Midbrain (tissue), 1 donor: ENCODE results near the gene GPR176.

Experiments
- DNase-seq: peaks from one replicate; lab custom pipeline; 2025; lab: John Stamatoyannopoulos, UW

GPR176 gene

DNA sequence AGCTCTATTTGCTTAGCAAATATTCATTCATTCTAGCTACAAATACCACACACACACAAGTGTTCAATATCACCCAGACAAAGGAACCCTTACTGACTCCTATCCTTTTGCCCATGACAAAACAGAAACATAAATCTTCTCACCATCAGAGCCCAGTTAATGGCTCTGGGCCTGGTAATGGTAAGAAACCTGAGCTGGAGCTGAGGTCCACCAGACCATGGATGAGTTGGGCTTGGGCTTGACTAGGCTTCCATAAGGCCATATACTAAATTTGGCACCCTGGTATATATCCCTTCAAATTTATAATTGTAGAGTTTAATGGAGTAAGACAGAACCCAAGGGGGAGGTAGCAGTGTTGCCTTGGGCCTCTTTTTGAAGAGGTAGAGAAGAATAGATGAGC, 29.4 kb downstream of the GPR176 start:
- DNase-seq: no peak

DNA sequence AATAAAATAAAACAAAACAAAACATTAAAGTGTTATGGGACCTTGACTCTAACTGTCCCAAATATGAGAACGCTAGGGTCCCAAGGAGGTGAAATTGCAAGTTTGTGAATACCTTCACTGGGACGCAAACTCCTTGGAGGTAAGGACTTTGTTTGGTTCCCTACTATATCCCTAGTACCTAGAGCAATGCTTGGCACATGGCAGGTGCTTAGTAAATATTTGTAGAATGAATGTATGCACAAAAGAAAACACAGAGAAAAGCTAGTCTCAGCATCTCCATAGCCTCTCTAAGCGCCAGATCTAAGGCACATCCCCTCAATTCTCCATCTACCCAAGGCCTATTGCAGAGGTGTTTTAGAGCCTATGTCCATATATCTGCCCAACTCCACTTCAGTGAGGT, 30.5 kb downstream of the GPR176 start:
- DNase-seq: no peak

DNA sequence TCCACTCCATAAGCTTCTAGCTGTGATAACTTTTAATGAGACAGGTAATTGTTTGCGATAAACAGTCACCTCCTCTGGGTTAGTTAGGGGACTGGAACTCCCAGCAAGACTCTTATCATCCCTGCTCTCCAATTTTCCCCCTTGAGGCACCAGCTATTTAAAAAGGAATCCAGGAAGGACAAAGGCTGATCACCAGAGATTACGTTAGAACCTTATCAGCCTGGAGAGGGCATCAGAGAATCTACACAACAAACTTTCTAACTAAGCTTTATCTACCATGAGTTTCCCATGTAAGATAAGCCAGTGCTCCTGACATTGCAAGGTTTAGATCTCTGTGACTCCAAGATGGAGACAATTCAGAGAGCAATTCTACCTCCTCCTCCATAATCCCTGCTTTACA, 31.3 kb downstream of the GPR176 start:
- DNase-seq: no peak

DNA sequence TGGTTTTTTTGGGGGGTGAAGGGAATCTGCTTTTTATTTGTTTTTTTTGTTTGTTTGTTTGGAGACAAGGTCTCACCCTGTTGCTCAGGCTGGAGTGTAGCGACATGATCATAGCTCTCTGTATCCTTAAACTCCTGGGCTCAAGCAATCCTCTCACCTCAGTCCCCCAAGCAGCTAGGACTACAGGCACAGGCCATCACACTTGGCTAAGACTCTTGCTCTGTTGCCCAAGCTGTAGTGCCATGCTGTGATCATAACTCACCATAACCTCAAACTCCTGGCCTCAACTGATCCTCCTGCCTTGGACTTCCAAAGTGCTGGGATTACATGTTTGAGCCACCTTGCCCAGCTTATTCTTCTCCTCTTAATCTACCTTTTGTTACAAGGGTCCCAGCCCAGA, 31.8 kb downstream of the GPR176 start:
- DNase-seq: no peak

DNA sequence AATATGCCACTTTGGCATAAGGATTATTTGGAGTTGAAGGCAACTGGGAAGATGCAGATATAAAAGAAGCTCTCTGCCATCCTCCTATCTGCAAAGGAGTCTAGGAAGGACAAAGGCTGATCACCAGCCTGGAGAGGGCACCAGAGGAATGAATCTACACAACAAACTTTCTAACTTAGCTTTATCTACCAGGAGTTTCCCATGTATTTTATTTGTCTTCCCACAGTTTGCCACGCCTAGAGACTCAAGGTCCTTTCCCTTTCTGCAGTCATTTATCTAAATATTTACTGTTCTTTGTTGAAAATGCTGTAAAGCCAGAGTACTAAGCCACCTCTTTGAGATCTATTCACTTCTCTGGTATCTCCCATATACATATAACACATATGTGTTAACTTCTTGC, 32.2 kb downstream of the GPR176 start:
- DNase-seq: peak; percentile 27

DNA sequence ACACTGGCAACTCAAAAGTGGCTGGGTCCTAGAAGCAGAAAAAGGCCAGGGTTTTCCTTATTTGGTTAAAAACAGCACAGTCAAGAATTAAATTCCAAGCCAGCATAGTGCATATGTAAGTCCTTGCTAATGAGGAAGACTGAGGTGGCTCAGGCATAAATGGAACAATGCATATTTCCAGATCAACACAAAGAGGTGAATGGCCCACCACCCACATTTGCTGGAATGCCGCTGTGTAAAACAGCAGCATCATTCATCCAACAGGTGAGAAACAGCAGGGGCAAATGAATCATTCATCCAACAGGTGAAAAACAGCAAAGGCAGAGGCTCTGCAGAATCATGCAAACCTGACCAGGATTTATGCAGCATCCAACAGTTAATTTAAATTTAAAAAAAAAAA, 32.9 kb downstream of the GPR176 start:
- no peak for DNase-seq

DNA sequence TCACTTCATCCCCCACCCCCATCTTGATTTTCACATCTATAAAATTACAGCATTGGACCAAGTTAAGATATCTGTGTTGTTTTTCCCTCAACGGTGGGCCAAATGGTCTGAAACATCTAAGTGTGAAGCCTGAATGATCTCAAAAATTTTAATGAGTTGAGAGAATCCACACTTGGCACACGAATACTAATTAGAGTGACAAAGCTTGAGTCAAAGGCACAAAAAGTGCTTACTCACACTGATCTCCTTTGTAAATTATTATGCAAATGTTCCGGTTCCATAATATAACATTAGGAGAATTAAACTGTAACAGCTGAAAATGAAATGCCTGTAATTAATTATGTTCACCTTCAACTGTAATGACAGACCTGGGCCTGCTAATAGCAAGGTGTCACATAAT, 33.6 kb downstream of the GPR176 start:
- no peak for DNase-seq

DNA sequence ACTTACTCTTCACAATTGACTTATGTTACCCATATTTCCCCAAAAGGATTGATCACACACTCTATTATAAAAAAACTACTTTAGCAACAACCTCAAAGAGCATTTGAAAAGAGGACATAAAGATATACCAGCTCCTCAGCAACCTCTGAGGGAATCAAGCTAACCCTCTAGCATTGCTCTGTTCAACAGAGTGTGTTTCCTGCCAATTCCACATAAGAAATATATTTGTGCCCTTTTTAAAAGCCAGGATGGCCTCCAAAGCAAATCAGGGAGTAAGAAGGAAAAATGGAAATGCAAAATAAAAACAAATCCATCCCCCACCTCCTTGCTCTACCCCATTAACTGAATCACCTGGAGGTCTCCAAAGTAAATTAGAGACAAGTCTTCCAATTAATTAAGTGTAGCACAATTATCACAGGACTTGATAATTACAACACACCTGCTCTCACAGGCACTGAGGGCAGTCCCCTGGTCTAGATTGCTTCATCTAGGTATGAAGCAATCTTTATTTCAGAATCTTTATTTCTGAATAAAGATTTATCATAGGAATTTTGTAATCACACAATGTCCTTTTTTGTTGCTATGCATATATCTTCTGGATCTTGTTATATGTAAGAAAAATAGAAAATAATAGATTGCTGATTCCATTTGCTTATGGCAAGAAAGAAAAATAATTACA, 34.8 kb downstream of the GPR176 start:
- no peak for DNase-seq

DNA sequence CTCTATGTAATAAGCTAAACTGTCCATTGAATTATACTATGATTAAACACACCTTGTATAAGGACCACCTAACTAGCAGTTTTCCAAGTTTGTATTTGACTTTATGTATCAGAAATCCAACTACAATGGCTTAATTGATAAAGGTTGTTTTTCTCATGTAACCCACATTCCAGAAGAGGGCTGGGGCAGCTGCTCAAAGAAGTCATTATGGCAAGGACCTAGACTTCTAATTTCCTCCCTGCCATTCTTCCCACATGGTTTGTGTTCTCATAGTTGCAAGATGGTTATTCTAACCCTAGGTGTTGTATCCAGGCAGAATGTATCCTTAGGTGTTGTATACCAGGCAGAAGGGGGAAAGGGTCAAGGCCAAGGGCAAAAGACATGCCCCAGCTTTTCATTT, 35.7 kb downstream of the GPR176 start:
- DNase-seq: no peak

DNA sequence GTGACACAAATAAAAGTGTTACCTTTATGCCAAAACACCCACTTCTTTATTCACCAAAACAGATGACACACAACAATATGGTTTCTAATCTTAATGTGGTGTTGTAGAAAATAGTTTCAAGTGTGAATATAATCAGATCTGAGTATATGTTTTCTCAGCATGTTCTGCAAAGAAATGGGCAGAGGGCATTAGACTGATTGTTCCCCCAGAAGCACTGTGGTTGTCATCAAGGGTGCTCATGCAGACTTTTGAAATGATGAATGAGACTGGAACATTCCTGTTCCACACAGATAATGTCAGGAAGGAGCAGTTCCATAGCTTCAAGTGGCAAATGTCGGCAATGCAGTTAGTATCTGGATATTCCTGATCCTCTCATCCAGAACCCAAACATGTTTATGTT, 37.5 kb downstream of the GPR176 start:
- no peak for DNase-seq

DNA sequence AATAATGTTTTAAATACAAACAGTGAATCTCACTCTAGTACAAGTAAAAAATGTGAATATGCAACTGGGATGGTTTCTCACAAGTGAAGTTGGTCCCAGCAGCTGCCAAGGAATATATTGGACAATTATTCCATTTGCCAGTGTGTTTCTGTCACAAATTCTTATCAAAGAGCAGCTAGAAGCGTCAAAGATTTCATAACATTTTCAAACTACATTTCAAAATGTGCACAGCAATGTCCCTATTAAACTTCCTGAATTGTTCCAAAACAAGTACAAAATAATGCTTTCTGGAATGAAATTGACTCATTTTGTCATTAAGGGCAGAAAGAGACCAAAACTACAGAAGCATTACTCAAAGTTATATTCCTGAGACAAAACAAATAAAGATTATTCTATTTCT, 38.3 kb downstream of the GPR176 start:
- no peak for DNase-seq

DNA sequence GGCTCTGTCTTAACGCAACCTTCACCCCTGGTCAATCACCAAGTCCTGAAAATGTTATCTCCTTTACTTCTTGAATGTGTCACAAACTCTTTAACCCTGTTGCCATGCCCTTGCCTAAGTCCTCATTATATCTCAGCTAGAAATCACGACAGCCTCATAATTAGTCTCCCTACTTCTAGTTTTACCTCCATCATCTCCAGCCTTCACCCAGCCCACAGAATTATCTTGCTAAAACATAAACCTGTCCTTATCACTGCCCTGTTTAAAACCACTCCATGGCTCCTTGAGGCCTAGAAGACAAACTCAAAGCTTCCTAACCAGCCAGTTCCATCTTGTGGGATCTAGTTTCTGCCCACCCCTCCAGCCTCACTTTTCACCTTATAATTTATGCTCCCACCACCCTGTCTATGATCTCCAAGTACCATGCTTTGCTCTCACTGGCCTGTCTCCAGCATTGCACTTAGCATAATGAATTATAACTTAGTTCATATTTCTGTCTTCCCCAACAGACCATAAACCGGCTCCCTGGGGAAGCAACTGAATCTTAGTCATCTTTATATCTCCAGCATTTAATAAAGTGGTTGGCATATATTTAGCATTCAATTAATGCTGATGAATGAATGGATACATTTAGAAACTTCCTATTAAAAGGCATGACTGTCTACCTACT, 39.2 kb downstream of the GPR176 start:
- DNase-seq: no peak

DNA sequence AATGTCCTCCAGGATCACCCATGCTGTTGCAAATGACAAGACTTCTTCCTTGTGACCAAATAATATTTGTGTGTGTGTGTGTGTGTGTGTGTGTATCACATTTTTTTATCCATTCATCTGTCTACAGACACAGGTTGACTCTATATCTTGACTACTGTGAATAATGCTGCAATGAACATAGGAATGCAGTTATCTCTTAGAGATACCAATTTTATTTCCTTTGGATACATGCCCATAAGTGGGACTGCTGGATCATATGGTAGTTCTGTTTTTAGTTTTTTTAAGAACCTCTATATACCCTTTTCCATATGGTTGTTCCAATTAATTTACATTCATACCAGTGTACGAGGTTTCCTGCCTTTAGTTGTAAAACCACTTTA, 41.7 kb downstream of the GPR176 start:
- DNase-seq: no peak

DNA sequence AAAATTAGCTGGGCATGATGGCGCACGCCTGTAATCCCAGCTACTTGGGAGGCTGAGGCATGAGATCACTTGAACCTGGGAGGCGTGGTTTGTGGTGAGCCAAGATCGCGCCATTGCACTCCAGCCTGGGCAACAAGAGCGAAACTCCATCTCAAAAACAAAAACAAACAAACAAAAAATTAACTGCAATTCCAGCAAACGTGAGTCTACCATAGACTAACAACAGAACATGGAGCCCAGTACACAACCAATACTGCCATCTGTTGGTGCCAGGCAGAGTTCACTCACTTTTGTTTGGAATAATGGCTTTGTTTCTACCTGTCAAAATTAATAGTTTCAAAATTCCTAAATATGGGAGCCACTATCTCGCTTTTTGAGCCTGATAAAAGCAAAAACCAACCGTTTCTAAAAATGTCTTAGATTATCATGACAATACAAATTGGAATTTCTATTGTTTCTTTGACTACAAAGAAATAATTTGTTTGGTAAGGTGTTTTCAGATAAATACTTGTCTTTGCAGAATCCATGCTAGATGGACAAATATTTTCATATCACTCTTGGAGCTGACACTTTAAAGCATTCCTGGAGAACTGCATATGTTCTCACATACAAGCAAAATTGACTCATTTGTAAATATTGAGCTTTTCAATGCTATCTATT, 45.0 kb downstream of the GPR176 start:
- peak; percentile 20 for DNase-seq

DNA sequence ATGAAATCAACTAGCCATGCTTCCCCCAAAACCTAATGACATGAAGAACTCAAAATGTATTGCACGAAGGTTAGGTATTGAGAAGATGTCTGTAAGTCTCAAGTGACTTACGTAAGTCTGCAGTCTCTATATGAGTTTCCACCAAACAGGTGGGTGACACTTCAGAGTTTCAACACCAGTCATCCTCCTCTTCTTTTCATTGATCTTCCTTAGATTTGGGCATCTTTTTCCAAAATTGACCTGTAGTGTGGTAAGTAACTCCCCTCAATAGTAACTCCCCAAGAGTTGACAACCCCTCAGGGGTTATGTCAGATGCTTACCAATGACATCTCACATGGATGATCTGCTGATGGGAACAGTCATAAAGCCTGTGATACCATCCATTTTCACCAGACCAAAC, 46.1 kb downstream of the GPR176 start:
- no peak for DNase-seq

DNA sequence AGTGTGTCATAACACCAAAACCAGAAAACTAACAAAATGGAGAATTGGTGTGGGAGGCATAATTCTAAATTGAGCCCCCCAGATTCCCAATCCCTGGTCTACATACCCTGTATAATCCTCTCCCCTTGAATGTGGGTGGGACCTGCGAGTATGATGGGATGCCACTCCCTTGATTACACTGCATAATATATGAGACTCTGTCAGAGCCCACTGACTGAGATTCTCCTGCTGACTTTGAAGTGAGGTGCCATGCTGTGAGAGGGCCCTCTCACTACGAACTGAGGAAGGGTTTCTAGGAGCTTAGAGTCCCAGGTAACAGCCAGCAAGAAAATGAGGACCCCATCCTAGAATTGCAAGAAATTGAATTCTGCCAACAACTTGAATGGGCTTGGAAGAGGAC, 49.5 kb downstream of the GPR176 start:
- DNase-seq: no peak

DNA sequence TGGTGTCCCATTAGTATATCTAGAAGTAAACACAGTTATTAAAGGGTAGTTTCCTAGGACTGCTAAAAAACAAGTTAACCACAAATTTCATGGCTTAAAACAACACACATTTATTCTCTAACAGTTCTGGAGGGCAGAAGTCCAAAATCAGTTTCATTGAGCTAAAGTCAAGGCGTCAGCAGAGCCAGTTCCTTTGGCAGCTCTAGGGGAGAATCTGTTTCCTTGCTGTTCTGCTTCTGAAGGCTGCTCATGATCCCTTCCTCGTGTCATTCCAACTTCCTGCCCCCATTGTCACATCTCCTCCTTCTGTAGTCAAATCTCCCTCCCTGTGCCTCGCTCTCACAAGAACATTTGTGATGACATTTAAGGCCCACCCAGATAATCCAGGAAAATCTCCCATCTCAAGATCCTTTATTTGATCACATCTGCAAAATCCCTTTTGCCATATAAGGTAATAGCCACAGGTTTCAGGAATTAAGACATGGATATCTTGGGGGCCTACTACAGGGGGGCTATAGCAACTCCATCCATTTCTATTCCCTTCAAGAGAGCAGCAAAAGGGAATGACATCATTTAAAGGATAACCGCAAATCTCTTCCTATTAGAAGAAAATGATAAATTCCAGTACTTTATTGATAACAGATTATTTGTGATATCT, 50.1 kb downstream of the GPR176 start:
- DNase-seq: peak; percentile 22

DNA sequence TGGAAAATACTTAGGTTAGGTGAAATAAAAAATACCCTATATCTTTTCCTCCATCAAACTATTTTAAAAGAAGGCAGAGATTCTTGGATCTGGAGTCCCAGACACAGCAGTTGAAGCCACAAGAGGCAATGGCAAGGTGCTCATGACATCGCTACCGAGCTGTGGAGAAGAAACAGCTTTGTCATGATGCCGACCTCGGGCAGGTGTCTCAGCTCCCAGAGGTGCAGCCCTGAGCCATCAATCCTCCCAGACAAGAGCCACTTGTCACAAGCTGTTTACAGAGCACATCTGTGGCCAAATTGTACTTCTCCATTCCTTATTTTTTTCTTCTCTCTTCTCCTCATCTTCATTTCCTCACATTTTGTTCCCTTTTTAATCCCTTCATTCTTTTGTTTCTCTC, 50.8 kb downstream of the GPR176 start:
- no peak for DNase-seq

DNA sequence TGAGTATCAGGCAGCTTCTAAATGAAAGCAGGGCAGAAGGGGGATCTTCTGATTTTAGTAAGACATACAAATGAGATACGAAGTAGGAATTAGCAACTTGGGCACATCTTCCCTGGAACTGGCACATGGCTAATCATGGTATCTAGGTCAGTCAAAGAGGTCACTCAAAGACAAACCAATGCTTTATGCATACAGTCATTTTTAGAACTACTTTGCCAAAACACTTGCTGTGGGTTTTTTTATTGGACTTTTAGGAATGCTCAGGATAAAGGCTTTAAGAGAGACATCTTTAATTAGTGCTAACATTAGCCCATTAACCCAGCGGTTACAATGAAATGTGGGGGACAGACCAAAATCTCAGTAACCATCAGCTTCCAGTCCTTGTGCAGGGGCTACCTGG, 51.7 kb downstream of the GPR176 start:
- no peak for DNase-seq

DNA sequence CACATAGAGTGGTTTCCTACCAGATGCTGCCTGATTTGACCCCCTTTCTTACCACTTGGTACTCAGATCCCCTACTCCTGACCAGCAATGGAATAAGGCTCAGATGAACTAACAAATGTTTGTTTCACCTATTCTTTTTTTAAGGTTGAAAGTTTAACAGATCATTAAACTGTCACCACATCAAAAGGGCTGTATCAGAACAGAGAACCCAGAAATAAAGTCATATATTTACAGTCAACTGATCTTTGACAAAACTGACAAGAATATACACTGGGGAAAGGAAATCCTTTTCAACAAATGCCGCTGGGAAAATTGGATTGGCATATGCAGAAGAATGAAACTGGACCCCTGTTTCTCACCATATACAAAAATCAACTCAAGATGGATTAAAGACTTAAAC, 56.0 kb downstream of the GPR176 start:
- DNase-seq: no peak

DNA sequence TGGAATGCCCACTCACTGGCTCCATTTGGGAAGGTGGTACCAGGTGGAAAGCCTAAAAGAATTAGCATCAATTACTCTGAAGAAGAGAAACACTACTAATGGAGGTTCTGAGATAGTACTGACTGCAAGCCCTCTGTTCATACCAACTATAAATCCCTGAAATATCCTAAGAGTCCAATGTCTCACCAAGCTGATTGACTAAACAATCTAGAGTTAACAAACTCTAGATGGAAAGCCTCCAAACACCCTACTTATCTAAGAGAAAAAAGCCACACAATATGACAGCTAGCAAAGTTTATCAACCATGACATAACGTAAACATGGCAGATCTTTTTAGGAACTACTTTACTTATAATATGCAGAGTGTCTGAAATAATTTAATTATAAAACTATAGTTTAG, 59.2 kb downstream of the GPR176 start:
- no peak for DNase-seq

DNA sequence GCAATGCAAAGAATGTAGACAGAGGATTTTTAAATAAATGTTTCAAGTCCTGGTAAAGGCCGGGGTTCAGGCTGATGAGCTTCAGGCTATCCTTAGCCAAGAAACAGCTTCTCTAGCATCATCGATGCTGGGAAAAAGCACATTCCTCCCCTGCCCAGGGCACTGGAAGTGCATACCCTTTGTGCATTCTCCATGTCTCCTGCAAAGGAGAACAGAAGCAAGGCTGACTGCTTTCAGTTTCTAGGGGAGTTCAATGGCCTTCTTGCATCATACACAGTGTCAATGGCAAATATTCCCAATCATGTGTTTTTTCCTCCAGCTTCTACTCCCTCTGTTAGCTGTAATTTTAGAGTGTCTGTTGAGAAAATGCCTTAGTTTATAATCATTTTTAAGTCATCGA, 59.9 kb downstream of the GPR176 start:
- no peak for DNase-seq

DNA sequence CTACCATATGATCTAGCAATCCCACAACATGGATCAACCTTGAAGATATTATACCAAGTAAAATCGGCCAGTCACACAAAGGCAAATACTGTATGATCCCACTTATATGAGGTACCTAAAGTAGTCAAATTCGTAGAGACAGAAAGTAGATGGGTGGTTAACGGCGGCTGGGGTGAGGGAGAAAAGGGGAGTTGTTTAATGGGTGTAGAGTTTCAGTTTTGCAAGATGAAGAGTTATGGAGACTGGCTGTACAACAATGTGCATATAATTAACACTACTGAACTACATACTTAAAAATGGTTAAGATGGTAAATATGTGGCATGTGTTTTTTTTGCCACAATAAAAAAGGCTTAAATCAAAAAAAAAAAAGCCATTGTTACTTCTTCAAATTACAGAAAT, 60.4 kb downstream of the GPR176 start:
- no peak for DNase-seq
